Fibroblast of lung (primary cell): Measurements from ENCODE around the gene ATRN. TPM values are rescaled to one million over a fixed set of nuclear protein-coding genes. Genes with fewer than 3 reads are reported as not detected.

Experiments used
- DNase-seq, 2 donors: peaks; one replicate each; pipeline versions ENCODE4 v3.0.0 to v3.0.0-alpha.2; 2010; ENCODE audit warnings: low read depth in 2 of 2
- H2AFZ ChIP-seq: 2 replicates; pipeline ENCODE4 v1.5.1; 2012; ENCODE audit warnings: low read length, control low read depth, inconsistent platforms
- H3K27ac ChIP-seq: 2 replicates; pipeline ENCODE4 v1.5.1; 2011; ENCODE audit warnings: low read length, control low read depth; ENCODE audit not compliant: insufficient read depth
- H3K27me3 ChIP-seq: 2 replicates; pipeline ENCODE4 v1.5.1; 2011; ENCODE audit warnings: mild to moderate bottlenecking, low read length; ENCODE audit not compliant: control insufficient read depth, insufficient read depth
- H3K36me3 ChIP-seq: 2 replicates; pipeline ENCODE4 v1.5.1; 2011; ENCODE audit warnings: low read length; ENCODE audit not compliant: control insufficient read depth, insufficient read depth
- H3K4me1 ChIP-seq: 2 replicates; pipeline ENCODE4 v1.5.1; 2011; ENCODE audit warnings: low read length; ENCODE audit not compliant: control insufficient read depth, insufficient read depth; ENCODE audit errors: extremely low read depth
- H3K4me2 ChIP-seq: 2 replicates; pipeline ENCODE4 v1.5.1; 2011; ENCODE audit warnings: low read length, control low read depth; ENCODE audit not compliant: insufficient read depth; ENCODE audit errors: extremely low read depth
- H3K4me3 ChIP-seq, 4 experiments: fragments of 200-600 bp in 1 of 4; sonication (generic) in 1 of 4; replicated peaks in 1 of 4; 2 replicates each; pipeline ENCODE4 v1.5.1; 2011 to 2016; ENCODE audit warnings: low read length in 4 of 4, low read depth in 3 of 4, mild to moderate bottlenecking in 3 of 4, control low read depth in 2 of 4, inconsistent platforms in 1 of 4, mixed read lengths in 1 of 4; ENCODE audit not compliant: insufficient read depth in 1 of 4; ENCODE audit errors: control extremely low read depth in 1 of 4
- H3K79me2 ChIP-seq: 2 replicates; pipeline ENCODE4 v1.5.1; 2012; ENCODE audit warnings: mild to moderate bottlenecking, low read length, inconsistent platforms; ENCODE audit not compliant: control insufficient read depth, insufficient read depth
- H3K9ac ChIP-seq: 2 replicates; pipeline ENCODE4 v1.5.1; 2011; ENCODE audit warnings: mild to moderate bottlenecking, low read length, control low read depth; ENCODE audit not compliant: insufficient read depth
- H3K9me3 ChIP-seq: 2 replicates; pipeline ENCODE4 v1.5.1; 2012; ENCODE audit warnings: low read depth, low read length; ENCODE audit not compliant: control insufficient read depth, insufficient read depth
- H4K20me1 ChIP-seq: 2 replicates; pipeline ENCODE4 v1.5.1; 2011; ENCODE audit warnings: low read length; ENCODE audit not compliant: control insufficient read depth, insufficient read depth; ENCODE audit errors: extremely low read depth
- EZH2 ChIP-seq: IDR thresholded peaks from 2 replicates; pipeline ENCODE4 v1.5.1; 2012; ENCODE audit warnings: low read length, control low read depth, mild to moderate bottlenecking; ENCODE audit errors: missing control alignments
- polyA plus RNA-seq, 2 donors: library from polyadenylated mRNA; depleted of rRNA in 1 of 2; stranded (reverse) in 1 of 2; unstranded in 1 of 2; fragments of >200 nt; gene quantifications; 2 replicates each; pipeline ENCODE4 v1.2.1, GENCODE V29; 2011 to 2012; ENCODE audit warnings: missing spikeins in 1 of 2
- total RNA-seq: library from RNA; depleted of rRNA; stranded (reverse); fragments of >200 nt; gene quantifications from 2 replicates; pipeline ENCODE4 v1.2.1, GENCODE V29; 2014
- TF ChIP-seq, protein P1 (sequence below), 2 donors: IDR thresholded peaks in 1 of 2; conservative IDR thresholded peaks in 1 of 2; 1 replicate in 1 of 2; 2 replicates in 1 of 2; pipeline ENCODE4 v1.5.1; 2011 to 2012; ENCODE audit warnings: low read length in 2 of 2, control low read depth in 1 of 2, inconsistent platforms in 1 of 2, low read depth in 1 of 2, mild to moderate bottlenecking in 1 of 2

Gene ATRN
- total and polyA plus RNA-seq, 2 donors (not counting 1 experiment from before 2014, with no cell fraction given): 30.6 to 48.8 TPM

DNA sequence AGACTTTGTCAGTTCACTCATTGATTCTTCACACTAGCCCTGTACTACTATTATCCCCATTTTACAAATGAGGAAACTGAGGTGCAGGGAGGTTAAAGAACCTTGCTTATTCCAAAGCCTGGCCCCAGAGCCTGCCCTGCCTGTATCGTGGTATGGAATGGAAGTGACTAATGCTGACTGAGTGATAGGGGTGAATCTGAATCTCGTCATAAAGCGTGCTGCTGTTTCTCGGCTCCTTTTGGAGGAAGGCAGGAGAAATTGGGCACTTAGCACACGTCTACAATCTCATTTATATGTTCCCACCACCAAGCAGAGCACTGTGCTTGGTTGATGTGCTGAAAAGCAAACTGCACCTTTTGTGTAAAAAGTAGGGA, 175.2 kb downstream of the ATRN start:
- TF ChIP-seq EZH2: no peak
- TF ChIP-seq, protein P1, sequence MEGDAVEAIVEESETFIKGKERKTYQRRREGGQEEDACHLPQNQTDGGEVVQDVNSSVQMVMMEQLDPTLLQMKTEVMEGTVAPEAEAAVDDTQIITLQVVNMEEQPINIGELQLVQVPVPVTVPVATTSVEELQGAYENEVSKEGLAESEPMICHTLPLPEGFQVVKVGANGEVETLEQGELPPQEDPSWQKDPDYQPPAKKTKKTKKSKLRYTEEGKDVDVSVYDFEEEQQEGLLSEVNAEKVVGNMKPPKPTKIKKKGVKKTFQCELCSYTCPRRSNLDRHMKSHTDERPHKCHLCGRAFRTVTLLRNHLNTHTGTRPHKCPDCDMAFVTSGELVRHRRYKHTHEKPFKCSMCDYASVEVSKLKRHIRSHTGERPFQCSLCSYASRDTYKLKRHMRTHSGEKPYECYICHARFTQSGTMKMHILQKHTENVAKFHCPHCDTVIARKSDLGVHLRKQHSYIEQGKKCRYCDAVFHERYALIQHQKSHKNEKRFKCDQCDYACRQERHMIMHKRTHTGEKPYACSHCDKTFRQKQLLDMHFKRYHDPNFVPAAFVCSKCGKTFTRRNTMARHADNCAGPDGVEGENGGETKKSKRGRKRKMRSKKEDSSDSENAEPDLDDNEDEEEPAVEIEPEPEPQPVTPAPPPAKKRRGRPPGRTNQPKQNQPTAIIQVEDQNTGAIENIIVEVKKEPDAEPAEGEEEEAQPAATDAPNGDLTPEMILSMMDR (conservative IDR thresholded peaks at IDR 0.05 in 1 of 2, IDR thresholded peaks at IDR 0.05 in 1 of 2; ENCODE audit: low read depth in 1 of 2, low read length in 2 of 2): no peak
- H3K27me3 ChIP-seq: no peaks in the 10 kb centered on the region
- H3K27ac ChIP-seq: no peak overlapping the region
- H3K4me2 ChIP-seq: no peak overlapping the region
- H3K4me3 ChIP-seq: no peak overlapping the region
- peaks cover 4% of the 10 kb centered on the region for H3K36me3 ChIP-seq
- no peaks in the 10 kb centered on the region for H3K4me1 ChIP-seq
- H3K9me3 ChIP-seq: no peaks in the 10 kb centered on the region
- no peak overlapping the region for H2AFZ ChIP-seq
- H3K9ac ChIP-seq: no peak overlapping the region
- H3K79me2 ChIP-seq: no peaks in the 10 kb centered on the region
- no peaks in the 10 kb centered on the region for H4K20me1 ChIP-seq
- no peak for DNase-seq

DNA sequence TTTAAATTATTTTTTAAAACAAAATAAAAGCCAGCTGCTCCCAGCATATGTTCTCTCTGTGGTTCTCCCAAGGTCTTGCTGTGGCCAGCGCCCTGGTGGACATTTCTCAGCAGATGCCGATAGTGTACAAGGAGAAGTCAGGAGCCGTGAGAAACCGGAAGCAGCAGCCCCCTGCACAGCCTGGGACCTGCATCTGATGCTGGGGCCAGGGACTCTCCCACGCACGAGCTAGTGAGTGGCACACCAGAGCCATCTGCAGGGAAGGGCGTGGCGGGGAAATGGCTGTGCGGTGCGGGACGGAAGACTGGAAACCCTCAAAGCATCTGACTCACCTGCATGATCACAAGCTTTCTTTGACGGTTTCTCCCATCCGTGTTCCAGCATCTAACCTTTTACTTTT, 175.8 kb downstream of the ATRN start:
- TF ChIP-seq EZH2: no peak
- TF ChIP-seq, protein P1 (conservative IDR thresholded peaks at IDR 0.05 in 1 of 2, IDR thresholded peaks at IDR 0.05 in 1 of 2; ENCODE audit: low read depth in 1 of 2, low read length in 2 of 2): no peak
- H3K4me3 ChIP-seq: no peak overlapping the region
- DNase-seq: no peak
- H3K27me3 ChIP-seq: no peaks in the 10 kb centered on the region
- H3K79me2 ChIP-seq: no peaks in the 10 kb centered on the region
- peaks cover 4% of the 10 kb centered on the region for H3K36me3 ChIP-seq
- no peak overlapping the region for H2AFZ ChIP-seq
- H4K20me1 ChIP-seq: no peaks in the 10 kb centered on the region
- no peak overlapping the region for H3K27ac ChIP-seq
- H3K9me3 ChIP-seq: no peaks in the 10 kb centered on the region
- H3K9ac ChIP-seq: no peak overlapping the region
- H3K4me1 ChIP-seq: no peaks in the 10 kb centered on the region
- H3K4me2 ChIP-seq: no peak overlapping the region

DNA sequence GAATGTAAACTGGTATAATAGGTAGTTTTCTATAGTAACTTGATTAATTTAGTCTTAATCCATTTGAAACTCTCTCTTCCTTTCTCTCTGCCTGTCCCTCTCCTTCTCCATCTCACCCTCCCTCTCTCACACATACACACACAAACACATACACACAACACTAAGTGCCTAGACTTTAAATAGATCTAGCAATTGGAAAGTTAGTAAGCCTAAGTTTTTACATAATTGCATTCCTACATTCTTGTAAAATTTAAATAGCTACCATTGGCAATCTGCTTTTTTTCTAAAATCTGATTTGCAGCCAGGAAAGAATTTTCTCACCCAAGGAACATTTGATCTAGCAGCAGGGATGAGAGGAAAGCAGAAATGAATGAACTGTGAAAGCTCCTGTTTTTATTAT, 176.7 kb downstream of the ATRN start:
- no peaks in the 10 kb centered on the region for H3K79me2 ChIP-seq
- no peaks in the 10 kb centered on the region for H3K27me3 ChIP-seq
- no peak overlapping the region for H3K9ac ChIP-seq
- H3K27ac ChIP-seq: no peak overlapping the region
- no peak overlapping the region for H3K4me3 ChIP-seq
- H3K4me1 ChIP-seq: no peaks in the 10 kb centered on the region
- H3K9me3 ChIP-seq: no peaks in the 10 kb centered on the region
- peaks cover 4% of the 10 kb centered on the region for H3K36me3 ChIP-seq
- no peak for DNase-seq
- TF ChIP-seq, protein P1 (conservative IDR thresholded peaks at IDR 0.05 in 1 of 2, IDR thresholded peaks at IDR 0.05 in 1 of 2; ENCODE audit: low read depth in 1 of 2, low read length in 2 of 2): no peak
- no peak for TF ChIP-seq EZH2
- no peaks in the 10 kb centered on the region for H4K20me1 ChIP-seq
- H3K4me2 ChIP-seq: no peak overlapping the region
- no peak overlapping the region for H2AFZ ChIP-seq
